GM12872 (cell line): ENCODE results near the gene SPTBN2.

Source experiments
- TF ChIP-seq, protein P1 (sequence below): IDR thresholded peaks from 3 replicates; pipeline ENCODE4 v1.5.1; 2011; ENCODE audit warnings: low read depth, mild to moderate bottlenecking, low read length, moderate library complexity; ENCODE audit not compliant: insufficient read depth

SPTBN2 gene

DNA sequence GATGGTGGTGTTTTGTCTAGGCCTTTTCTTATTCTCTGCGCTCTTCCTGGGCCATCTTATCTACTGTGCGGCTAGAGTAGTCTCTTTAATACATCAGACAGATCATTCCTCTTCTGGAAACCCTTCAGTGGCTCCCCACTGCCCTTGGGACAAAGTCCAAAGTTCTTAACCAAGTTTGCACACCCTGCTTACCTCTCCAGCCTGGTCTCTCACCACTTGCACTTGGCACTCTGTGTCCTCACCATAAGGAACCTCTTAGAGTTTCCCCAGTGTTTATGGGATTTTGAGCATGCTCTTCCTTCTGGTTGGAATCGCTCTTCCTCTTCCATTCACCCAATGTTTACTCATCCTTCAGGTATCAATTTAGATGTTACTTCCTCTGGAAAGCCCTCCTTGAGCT lies 5.2 kb upstream of the SPTBN2 start:
- TF ChIP-seq, protein P1, sequence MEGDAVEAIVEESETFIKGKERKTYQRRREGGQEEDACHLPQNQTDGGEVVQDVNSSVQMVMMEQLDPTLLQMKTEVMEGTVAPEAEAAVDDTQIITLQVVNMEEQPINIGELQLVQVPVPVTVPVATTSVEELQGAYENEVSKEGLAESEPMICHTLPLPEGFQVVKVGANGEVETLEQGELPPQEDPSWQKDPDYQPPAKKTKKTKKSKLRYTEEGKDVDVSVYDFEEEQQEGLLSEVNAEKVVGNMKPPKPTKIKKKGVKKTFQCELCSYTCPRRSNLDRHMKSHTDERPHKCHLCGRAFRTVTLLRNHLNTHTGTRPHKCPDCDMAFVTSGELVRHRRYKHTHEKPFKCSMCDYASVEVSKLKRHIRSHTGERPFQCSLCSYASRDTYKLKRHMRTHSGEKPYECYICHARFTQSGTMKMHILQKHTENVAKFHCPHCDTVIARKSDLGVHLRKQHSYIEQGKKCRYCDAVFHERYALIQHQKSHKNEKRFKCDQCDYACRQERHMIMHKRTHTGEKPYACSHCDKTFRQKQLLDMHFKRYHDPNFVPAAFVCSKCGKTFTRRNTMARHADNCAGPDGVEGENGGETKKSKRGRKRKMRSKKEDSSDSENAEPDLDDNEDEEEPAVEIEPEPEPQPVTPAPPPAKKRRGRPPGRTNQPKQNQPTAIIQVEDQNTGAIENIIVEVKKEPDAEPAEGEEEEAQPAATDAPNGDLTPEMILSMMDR, result no peak

DNA sequence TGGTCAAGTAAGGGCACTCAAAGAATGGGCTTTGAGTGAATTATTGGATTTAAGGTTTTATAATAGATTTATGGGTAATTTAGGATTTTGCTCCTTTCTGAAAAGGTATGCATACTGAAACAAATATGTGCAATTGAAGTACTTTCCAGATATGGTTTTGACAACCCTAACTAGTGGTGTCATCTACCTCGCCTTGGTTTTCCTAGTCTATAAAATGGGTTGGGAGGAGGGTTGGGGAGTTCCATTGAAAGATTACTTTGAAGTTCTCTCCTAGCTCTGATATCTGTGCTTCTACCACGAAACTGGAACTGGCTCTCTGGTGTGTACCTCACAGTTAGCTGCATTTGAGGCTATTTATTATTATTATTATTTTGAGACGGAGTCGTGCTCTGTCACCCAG lies 431 bp upstream of the SPTBN2 start:
- TF ChIP-seq, protein P1, result no peak

DNA sequence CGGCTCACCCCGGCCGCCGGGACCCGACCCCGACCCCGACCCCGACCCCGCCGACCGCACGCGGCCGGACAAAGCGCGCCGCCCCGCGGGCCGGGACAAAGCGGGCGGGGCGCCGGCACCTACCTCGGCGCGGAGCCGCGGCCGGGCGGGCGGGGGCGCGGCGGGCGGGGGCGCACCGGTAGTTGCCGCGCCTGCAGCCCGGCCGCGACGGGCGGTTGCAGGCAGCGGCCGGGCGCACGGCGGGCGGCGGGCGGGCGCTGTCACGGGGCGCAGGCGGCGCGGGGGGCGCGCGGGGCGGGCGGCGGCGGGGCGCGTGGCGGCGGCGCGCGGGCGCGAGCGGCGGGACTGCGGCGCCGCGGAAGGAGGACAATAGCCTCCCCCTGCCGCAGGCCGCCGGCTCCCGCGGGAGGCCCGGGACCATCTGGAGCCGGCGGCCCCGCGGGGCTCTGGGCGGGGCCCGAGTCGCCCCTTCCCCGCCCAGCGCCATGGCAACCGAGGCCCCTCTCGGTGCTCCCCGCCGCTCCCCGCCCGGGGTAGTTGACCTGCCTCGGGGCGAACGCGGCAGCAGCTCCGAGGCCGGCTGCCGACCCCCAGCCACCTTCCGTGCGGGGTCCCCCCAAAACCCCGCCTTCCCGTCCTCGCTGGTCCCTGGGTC lies 851 bp downstream of the SPTBN2 start:
- TF ChIP-seq, protein P1, result no peak

DNA sequence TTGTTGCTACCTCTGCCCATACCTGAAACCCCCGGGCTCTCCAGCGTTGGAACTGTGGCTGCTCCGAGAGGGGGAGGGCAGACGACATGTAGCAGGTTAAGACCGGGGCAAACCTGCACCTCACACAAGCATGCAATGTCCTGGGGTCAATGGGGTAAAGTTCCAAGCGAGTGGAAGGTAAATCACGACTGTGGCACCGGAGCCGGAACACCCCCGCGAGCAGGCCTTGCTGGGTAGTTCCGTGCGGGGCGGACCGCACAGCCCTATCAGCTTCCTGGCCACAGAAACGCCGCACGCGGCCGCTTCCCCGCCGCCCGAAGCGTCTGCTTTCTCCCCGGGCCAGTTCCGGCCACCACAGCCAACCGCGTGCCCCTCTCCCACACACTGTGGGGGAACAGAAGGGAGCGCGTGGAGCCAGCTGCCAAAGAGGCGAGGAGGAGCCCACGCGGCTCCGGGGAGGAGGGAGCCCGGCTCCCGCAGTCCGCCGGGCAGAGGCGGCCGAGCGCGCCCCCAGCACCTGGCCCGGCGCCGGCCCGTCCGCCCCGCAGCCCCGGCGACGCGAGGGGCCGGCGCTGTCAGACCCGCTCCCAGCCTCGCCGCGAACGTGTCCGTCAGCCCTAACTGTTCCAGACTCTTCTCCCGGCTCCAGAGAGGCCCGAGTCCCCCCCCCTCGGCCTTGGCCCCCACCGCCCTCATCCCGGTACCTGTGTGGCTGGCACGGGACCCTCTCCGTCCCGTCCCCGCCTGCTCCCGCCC lies 1.6 kb downstream of the SPTBN2 start:
- TF ChIP-seq, protein P1, result no peak

DNA sequence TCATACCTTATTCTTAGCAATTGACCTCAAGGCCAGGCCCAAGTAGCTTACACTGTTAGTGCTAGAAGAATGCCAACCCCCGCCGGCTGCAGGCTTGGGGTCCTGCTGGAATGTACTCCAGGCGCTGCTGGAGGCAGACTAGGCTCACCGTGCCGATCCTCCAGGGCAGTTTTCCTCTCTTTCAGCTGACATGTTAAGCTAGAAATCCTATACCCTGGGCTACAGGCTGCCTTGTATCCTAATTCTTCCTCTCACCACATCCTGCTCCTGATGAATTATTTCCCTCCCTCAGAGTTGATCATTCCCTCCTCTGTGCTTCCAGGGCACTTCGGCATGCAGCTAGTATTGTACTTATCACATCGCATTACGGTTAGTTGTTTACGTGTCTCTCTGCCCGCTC lies 3.4 kb downstream of the SPTBN2 start:
- TF ChIP-seq, protein P1, result no peak

DNA sequence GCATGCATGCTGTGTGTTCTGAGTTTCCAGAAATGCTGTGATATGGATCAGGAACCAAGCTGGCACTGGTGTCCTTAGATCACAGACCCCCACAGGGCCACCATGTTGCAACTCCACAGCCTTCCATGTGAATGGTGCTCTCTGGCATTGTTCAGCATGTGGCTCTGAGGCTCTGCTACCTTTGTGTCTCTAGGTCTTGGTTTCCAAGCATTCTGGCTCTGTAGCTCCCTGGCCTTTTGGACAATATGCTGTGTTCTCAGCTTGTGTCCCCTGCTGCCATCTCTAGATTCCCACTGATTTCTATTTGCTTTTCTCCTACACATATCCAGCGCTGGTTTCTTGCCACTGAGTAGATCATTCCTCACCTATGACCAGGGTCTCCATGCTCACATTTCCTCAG lies 3.9 kb downstream of the SPTBN2 start:
- TF ChIP-seq, protein P1, result no peak

DNA sequence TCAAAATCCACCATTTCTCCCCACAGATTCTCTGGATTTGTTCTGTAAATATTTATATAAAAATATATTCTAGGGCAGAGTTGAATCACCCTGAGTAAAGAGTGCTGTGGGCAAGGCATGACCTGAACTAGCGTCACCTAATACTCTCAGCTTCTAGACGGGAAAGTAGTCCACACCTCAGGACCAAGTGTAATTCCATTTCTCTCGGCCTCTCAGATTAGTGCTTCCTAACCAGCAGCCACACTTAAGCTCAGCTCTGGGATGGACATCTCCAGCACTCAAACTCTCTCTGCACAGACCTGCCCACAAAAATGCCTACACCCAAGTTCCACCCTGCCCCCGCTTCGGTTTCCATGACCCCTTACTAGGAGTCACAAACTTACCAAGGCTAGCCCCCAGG lies 5.3 kb downstream of the SPTBN2 start:
- TF ChIP-seq, protein P1, result no peak
